GM23248 (cell line): ENCODE measurements around the gene ADGRD1.

Source experiments
- EZH2 ChIP-seq: fragments of 200-600 bp; sonication (generic); IDR thresholded peaks from 2 replicates; pipeline ENCODE4 v1.6.1; 2018; ENCODE audit warnings: antibody characterized with exemption, mild to moderate bottlenecking; ENCODE audit not compliant: insufficient read depth, poor library complexity, severe bottlenecking
- EZH2phosphoT487 ChIP-seq: fragments of 200-600 bp; sonication (generic); IDR thresholded peaks from 2 replicates; pipeline ENCODE4 v1.6.1; 2018; ENCODE audit warnings: antibody characterized with exemption, moderate library complexity, mild to moderate bottlenecking, low read depth; ENCODE audit not compliant: insufficient read depth

DNA sequence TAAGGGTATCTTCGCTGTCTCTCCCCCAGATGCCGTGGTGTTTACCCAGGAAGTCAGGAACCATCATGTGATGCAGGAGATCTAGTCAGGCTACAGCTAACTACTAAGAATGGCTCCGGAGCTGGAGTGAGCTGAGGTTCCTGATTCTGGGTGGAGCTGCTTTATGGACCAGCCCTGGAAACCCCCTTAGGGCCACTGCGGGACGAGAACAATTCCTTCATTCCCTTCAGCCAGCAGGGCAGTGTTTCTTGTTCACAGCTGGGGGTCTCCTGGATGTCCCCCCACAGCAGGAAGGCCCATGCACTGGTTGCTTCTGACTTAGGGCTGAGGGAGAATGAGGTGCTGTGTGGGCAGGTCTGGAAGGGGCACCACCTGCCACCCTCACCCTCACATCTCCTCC lies 199.3 kb downstream of the ADGRD1 start:
- TF ChIP-seq EZH2phosphoT487 (no peak), EZH2 (no peak)
